IMR-90 (cell line): ENCODE data around the gene STMN1. TPM values are rescaled to one million over a fixed set of nuclear protein-coding genes. Genes with fewer than 3 reads are reported as not detected.

ENCODE experiments used
- ATAC-seq: fragments of 200-7000 bp; cut with Tn5 transposase; 2 replicates; pipeline ENCODE4 v1.9.1; 2020; ENCODE audit warnings: low read depth, mild to moderate bottlenecking, moderate library complexity
- BruUV-seq: library from RNA; stranded (reverse); fragments of 400-500 nt; replicated peaks from 2 replicates; lab custom pipeline; 2021; lab: Mats Ljungman, UMichigan
- CTCF ChIA-PET: fragments of 300-600 bp; formaldehyde crosslinking; extraction: SDS; loops from one replicate; lab custom pipeline; 2021; ENCODE audit warnings: antibody characterized with exemption; lab: Yijun Ruan, JAX
- POLR2A ChIA-PET: fragments of 300-600 bp; sonication (Branson Sonifier 250); formaldehyde crosslinking; loops from one replicate; lab custom pipeline; 2022; ENCODE audit warnings: antibody characterized with exemption; ENCODE audit not compliant: unreplicated experiment; lab: Charles Lee
- DNase-seq: peaks from one replicate; pipeline ENCODE4 v3.0.0; 2013
- H2AFZ ChIP-seq: replicated peaks from 2 replicates; pipeline ENCODE3; 2013; ENCODE audit warnings: low read length, mild to moderate bottlenecking; ENCODE audit not compliant: poor library complexity
- H2AK5ac ChIP-seq: 2 replicates; pipeline ENCODE4 v1.6.1; 2013; ENCODE audit warnings: low read depth, low read length, inconsistent platforms
- H2AK9ac ChIP-seq: replicated peaks from 2 replicates; pipeline ENCODE3; 2013; ENCODE audit warnings: mild to moderate bottlenecking, low read depth, low read length, moderate library complexity; ENCODE audit not compliant: poor library complexity
- H2BK120ac ChIP-seq: 2 replicates; pipeline ENCODE4 v1.6.1; 2013; ENCODE audit warnings: low read depth, low read length, inconsistent platforms
- H2BK15ac ChIP-seq: 3 replicates; pipeline ENCODE4 v1.6.1; 2013; ENCODE audit warnings: low read depth, low read length, inconsistent platforms
- H2BK20ac ChIP-seq: 2 replicates; pipeline ENCODE4 v1.6.1; 2013; ENCODE audit warnings: low read depth, mild to moderate bottlenecking, inconsistent platforms, low read length, moderate library complexity
- H2BK5ac ChIP-seq: 2 replicates; pipeline ENCODE4 v1.6.1; 2013; ENCODE audit warnings: mild to moderate bottlenecking, low read depth, low read length, inconsistent platforms; ENCODE audit not compliant: poor library complexity, severe bottlenecking
- H3K14ac ChIP-seq: replicated peaks from 2 replicates; pipeline ENCODE4 v1.6.1; 2013; ENCODE audit warnings: low read depth, low read length, inconsistent platforms
- H3K18ac ChIP-seq: 2 replicates; pipeline ENCODE4 v1.6.1; 2013; ENCODE audit warnings: low read depth, low read length, control low read depth
- H3K23ac ChIP-seq: 2 replicates; pipeline ENCODE4 v1.6.1; 2013; ENCODE audit warnings: low read depth, low read length, inconsistent platforms
- H3K27ac ChIP-seq: 2 replicates; pipeline ENCODE4 v1.5.1; 2013; ENCODE audit warnings: mild to moderate bottlenecking, control low read depth, low read length; ENCODE audit not compliant: insufficient read depth
- H3K27me3 ChIP-seq: 2 replicates; pipeline ENCODE4 v1.6.1; 2013; ENCODE audit warnings: low read length; ENCODE audit not compliant: control insufficient read depth, insufficient read depth
- H3K36me3 ChIP-seq: 2 replicates; pipeline ENCODE4 v1.6.1; 2013; ENCODE audit warnings: low read length, mixed read lengths; ENCODE audit not compliant: control insufficient read depth, insufficient read depth
- H3K4ac ChIP-seq: 2 replicates; pipeline ENCODE4 v1.6.1; 2013; ENCODE audit warnings: low read depth, low read length, inconsistent platforms
- H3K4me1 ChIP-seq: 2 replicates; pipeline ENCODE4 v1.6.1; 2013; ENCODE audit warnings: low read length, mixed read lengths; ENCODE audit not compliant: control insufficient read depth, insufficient read depth
- H3K4me2 ChIP-seq: 2 replicates; pipeline ENCODE4 v1.6.1; 2013; ENCODE audit warnings: low read depth, mild to moderate bottlenecking, control low read depth, low read length, moderate library complexity
- H3K4me3 ChIP-seq: 2 replicates; pipeline ENCODE4 v1.5.1; 2013; ENCODE audit warnings: low read depth, mild to moderate bottlenecking, control low read depth, low read length, moderate library complexity; ENCODE audit not compliant: insufficient read depth
- H3K56ac ChIP-seq: 2 replicates; pipeline ENCODE4 v1.6.1; 2013; ENCODE audit warnings: low read length, inconsistent platforms; ENCODE audit not compliant: insufficient read depth; ENCODE audit errors: extremely low read depth
- H3K79me1 ChIP-seq, 2 experiments: 2 replicates each; pipeline ENCODE4 v1.6.1; 2013; ENCODE audit warnings: low read length in 2 of 2, inconsistent platforms in 1 of 2, low read depth in 1 of 2
- H3K9ac ChIP-seq: 2 replicates; pipeline ENCODE4 v1.6.1; 2013; ENCODE audit warnings: low read depth, low read length, control low read depth
- H3K9me1 ChIP-seq: 2 replicates; pipeline ENCODE4 v1.6.1; 2013; ENCODE audit warnings: low read length, inconsistent platforms; ENCODE audit not compliant: insufficient read depth
- H3K9me3 ChIP-seq: 2 replicates; pipeline ENCODE4 v1.6.1; 2013; ENCODE audit warnings: low read length; ENCODE audit not compliant: control insufficient read depth, insufficient read depth
- H4K20me1 ChIP-seq: 2 replicates; pipeline ENCODE4 v1.6.1; 2013; ENCODE audit warnings: low read length, inconsistent platforms; ENCODE audit not compliant: insufficient read depth
- H4K5ac ChIP-seq: 2 replicates; pipeline ENCODE4 v1.6.1; 2013; ENCODE audit warnings: mild to moderate bottlenecking, low read depth, low read length, control low read depth
- H4K8ac ChIP-seq, 2 experiments: 2 replicates each; pipeline ENCODE4 v1.6.1; 2013; ENCODE audit warnings: low read depth in 2 of 2, low read length in 2 of 2, control low read depth in 1 of 2, inconsistent platforms in 1 of 2
- H4K91ac ChIP-seq: 2 replicates; pipeline ENCODE4 v1.6.1; 2013; ENCODE audit warnings: low read depth, low read length, inconsistent platforms; ENCODE audit not compliant: insufficient read depth
- POLR2A ChIP-seq: IDR thresholded peaks from 2 replicates; pipeline ENCODE4 v1.6.1; 2012; ENCODE audit warnings: mild to moderate bottlenecking, low read depth, low read length
- WGBS, 2 experiments: methylation state at CpG; one replicate each; pipeline versions ENCODE4 v1.1.5 to v1.1.7; 2013; ENCODE audit warnings: missing lambda C conversion rate in 2 of 2; ENCODE audit not compliant: insufficient read length in 1 of 2; ENCODE audit errors: extremely low coverage in 2 of 2; 5-methylcytosine and 5-hydroxymethylcytosine counted together
- dilution Hi-C: fragments of 300-500 bp; cut with HindIII; formaldehyde crosslinking; loops from one replicate; pipeline ENCODE4 v1.14.3; 2018; ENCODE audit warnings: low sequenced_read_pairs; ENCODE audit not compliant: unreplicated experiment
- in situ Hi-C: fragments of 300-500 bp; cut with MboI; formaldehyde crosslinking; loops from 3 replicates; pipeline ENCODE4 v1.14.3; 2019; ENCODE audit warnings: low sequenced_read_pairs, inconsistent platforms, mixed read lengths
- intact Hi-C: fragments of 100-400 bp; cut with micrococcal nuclease; formaldehyde crosslinking; loops from 2 replicates; pipeline ENCODE4 v1.10.0; 2022
- polyA plus RNA-seq, 3 experiments: library from polyadenylated mRNA; depleted of rRNA; stranded (reverse); fragments of >200 nt; gene quantifications; 2 replicates each; pipeline ENCODE4 v1.2.3, GENCODE V29; 2012; ENCODE audit warnings: low replicate concordance in 1 of 3
- total RNA-seq: library from RNA; depleted of rRNA; stranded (reverse); fragments of >200 nt; gene quantifications from 2 replicates; pipeline ENCODE4 v1.2.3, GENCODE V29; 2012

Gene STMN1
- total and polyA plus RNA-seq, 2 of the 4 experiments (the other 2 are of a cell fraction), result 93.0 to 273 TPM

GRCh38 chr1:25881266-25881665, 25.0 kb downstream of the STMN1 start:
- Histone ChIP-seq H2AK9ac (no peak overlapping the region), H3K9me3 (no peaks in the 10 kb centered on the region), H2BK120ac (no peak overlapping the region), H3K4me3 (no peak overlapping the region), H3K18ac (no peak overlapping the region), H2BK15ac (no peak overlapping the region), H3K56ac (no peak overlapping the region), H3K79me1 (no peaks in the 10 kb centered on the region; a peak in 1 of 4 replicates), H2AK5ac (no peak overlapping the region; the same call in 1 of the 2 replicates), H3K9me1 (no peaks in the 10 kb centered on the region), H2BK20ac (no peak overlapping the region), H3K27ac (no peak overlapping the region), H4K91ac (no peak overlapping the region), H3K27me3 (no peaks in the 10 kb centered on the region), H2AFZ (no peak overlapping the region), H3K4me1 (peaks cover under 1% of the 10 kb centered on the region; the same call in 1 of the 2 replicates), H3K14ac (no peak overlapping the region), H3K4me2 (no peak overlapping the region), H3K23ac (no peak overlapping the region), H4K8ac (no peak overlapping the region), H4K20me1 (no peaks in the 10 kb centered on the region), H4K5ac (no peak overlapping the region), H3K36me3 (no peaks in the 10 kb centered on the region), H3K4ac (no peak overlapping the region), H2BK5ac (no peak overlapping the region), H3K9ac (no peak overlapping the region)
- no peak for DNase-seq
- dilution Hi-C loops (no loop called here), in situ Hi-C loops (no loop called here), intact Hi-C loops (no loop called here)
- ATAC-seq, result no peak
- TF ChIP-seq POLR2A, result no peak
- ChIA-PET CTCF (no interaction called here), POLR2A (no interaction called here)
- 87% methylated on average over 4 of the region's 11 CpGs; no CpG with 5 or more reads in 1 of the 2 experiments for WGBS, 2 experiments
- BruUV-seq, result no TSS peak
